ENCODE results near the gene OBSCN.

OBSCN gene

GRCh38 chr1:228348708-228349467, 141.0 kb downstream of the OBSCN start:
- no peaks in the 10 kb centered on the region for H4K20me1 ChIP-seq (ENCODE audit: insufficient read depth, low read length, poor library complexity, severe bottlenecking)
- H3K9me2 ChIP-seq (replicated peaks; ENCODE audit: low read depth, low read length) = no peaks in the 10 kb centered on the region
- H3K4me3 ChIP-seq (ENCODE audit: low read length, poor library complexity, severe bottlenecking) = no peak overlapping the region
- no peak overlapping the region for H3K4me2 ChIP-seq (ENCODE audit: low read depth, low read length, poor library complexity, severe bottlenecking)
- H3K9me3 ChIP-seq (ENCODE audit: insufficient read depth, low read depth, low read length) = no peaks in the 10 kb centered on the region
- H3K4me1 ChIP-seq (ENCODE audit: insufficient read depth, low read length, poor library complexity, severe bottlenecking) = no peaks in the 10 kb centered on the region
- H3F3A ChIP-seq (ENCODE audit: low read depth) = no peaks in the 10 kb centered on the region
- no peaks in the 10 kb centered on the region for H3K79me2 ChIP-seq (ENCODE audit: insufficient read depth, low read length)
- TF ChIP-seq, protein P1, sequence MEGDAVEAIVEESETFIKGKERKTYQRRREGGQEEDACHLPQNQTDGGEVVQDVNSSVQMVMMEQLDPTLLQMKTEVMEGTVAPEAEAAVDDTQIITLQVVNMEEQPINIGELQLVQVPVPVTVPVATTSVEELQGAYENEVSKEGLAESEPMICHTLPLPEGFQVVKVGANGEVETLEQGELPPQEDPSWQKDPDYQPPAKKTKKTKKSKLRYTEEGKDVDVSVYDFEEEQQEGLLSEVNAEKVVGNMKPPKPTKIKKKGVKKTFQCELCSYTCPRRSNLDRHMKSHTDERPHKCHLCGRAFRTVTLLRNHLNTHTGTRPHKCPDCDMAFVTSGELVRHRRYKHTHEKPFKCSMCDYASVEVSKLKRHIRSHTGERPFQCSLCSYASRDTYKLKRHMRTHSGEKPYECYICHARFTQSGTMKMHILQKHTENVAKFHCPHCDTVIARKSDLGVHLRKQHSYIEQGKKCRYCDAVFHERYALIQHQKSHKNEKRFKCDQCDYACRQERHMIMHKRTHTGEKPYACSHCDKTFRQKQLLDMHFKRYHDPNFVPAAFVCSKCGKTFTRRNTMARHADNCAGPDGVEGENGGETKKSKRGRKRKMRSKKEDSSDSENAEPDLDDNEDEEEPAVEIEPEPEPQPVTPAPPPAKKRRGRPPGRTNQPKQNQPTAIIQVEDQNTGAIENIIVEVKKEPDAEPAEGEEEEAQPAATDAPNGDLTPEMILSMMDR (conservative IDR thresholded peaks at IDR 0.05; ENCODE audit: low read length) = no peak
- TF ChIP-seq EZH2phosphoT487 (IDR thresholded peaks at IDR 0.05; ENCODE audit: borderline replicate concordance) = no peak
- H3K9ac ChIP-seq (ENCODE audit: low read depth, low read length, poor library complexity, severe bottlenecking) = no peak overlapping the region
- no peaks in the 10 kb centered on the region for H3K36me3 ChIP-seq (ENCODE audit: insufficient read depth, low read length)
- H2AFZ ChIP-seq (ENCODE audit: low read length) = no peak overlapping the region
- no peaks in the 10 kb centered on the region for H3K27me3 ChIP-seq (ENCODE audit: insufficient read depth, low read length, poor library complexity, severe bottlenecking)

DNA sequence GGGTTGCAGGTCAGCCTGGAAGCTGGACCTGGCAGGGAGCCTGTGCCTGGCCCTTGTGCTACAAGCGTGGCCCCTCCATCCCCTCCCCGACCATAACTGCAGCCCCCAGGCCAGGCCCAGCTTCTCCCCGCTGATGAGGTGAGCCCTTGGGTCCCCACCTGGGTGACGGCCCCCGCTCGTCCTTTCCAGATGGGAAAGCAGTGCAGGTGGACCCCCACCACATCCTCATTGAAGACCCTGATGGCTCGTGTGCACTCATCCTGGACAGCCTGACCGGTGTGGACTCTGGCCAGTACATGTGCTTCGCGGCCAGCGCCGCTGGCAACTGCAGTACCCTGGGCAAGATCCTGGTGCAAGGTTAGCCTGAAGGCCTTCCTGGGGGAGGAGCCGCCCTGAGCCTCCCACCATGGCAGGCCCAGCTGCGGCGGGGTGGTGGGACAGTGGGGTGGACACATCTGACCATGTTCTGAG, 141.9 kb downstream of the OBSCN start:
- Histone ChIP-seq H3K9ac (ENCODE audit: low read depth, low read length, poor library complexity, severe bottlenecking) (no peak overlapping the region), H3K9me3 (ENCODE audit: insufficient read depth, low read depth, low read length) (no peaks in the 10 kb centered on the region), H3K79me2 (ENCODE audit: insufficient read depth, low read length) (no peaks in the 10 kb centered on the region), H3K4me2 (ENCODE audit: low read depth, low read length, poor library complexity, severe bottlenecking) (no peak overlapping the region), H2AFZ (ENCODE audit: low read length) (no peak overlapping the region), H3K4me1 (ENCODE audit: insufficient read depth, low read length, poor library complexity, severe bottlenecking) (no peaks in the 10 kb centered on the region), H3F3A (ENCODE audit: low read depth) (no peaks in the 10 kb centered on the region), H3K9me2 (replicated peaks; ENCODE audit: low read depth, low read length) (no peaks in the 10 kb centered on the region), H3K4me3 (ENCODE audit: low read length, poor library complexity, severe bottlenecking) (no peak overlapping the region), H3K27me3 (ENCODE audit: insufficient read depth, low read length, poor library complexity, severe bottlenecking) (no peaks in the 10 kb centered on the region), H3K36me3 (ENCODE audit: insufficient read depth, low read length) (no peaks in the 10 kb centered on the region), H4K20me1 (ENCODE audit: insufficient read depth, low read length, poor library complexity, severe bottlenecking) (no peaks in the 10 kb centered on the region)
- TF ChIP-seq, protein P1 (conservative IDR thresholded peaks at IDR 0.05; ENCODE audit: low read length) = no peak
- no peak for TF ChIP-seq EZH2phosphoT487 (IDR thresholded peaks at IDR 0.05; ENCODE audit: borderline replicate concordance)

- Histone ChIP-seq H3K9me2 (replicated peaks; ENCODE audit: low read depth, low read length) (no peaks in the 10 kb centered on the region), H3K4me3 (ENCODE audit: low read length, poor library complexity, severe bottlenecking) (no peak overlapping the region), H3K4me1 (ENCODE audit: insufficient read depth, low read length, poor library complexity, severe bottlenecking) (no peaks in the 10 kb centered on the region), H2AFZ (ENCODE audit: low read length) (no peak overlapping the region), H3K79me2 (ENCODE audit: insufficient read depth, low read length) (no peaks in the 10 kb centered on the region), H3K27me3 (ENCODE audit: insufficient read depth, low read length, poor library complexity, severe bottlenecking) (no peaks in the 10 kb centered on the region), H3K9me3 (ENCODE audit: insufficient read depth, low read depth, low read length) (no peaks in the 10 kb centered on the region), H3K9ac (ENCODE audit: low read depth, low read length, poor library complexity, severe bottlenecking) (no peak overlapping the region), H3K4me2 (ENCODE audit: low read depth, low read length, poor library complexity, severe bottlenecking) (no peak overlapping the region), H3F3A (ENCODE audit: low read depth) (no peaks in the 10 kb centered on the region), H3K36me3 (ENCODE audit: insufficient read depth, low read length) (no peaks in the 10 kb centered on the region), H4K20me1 (ENCODE audit: insufficient read depth, low read length, poor library complexity, severe bottlenecking) (no peaks in the 10 kb centered on the region)
- TF ChIP-seq EZH2phosphoT487 (IDR thresholded peaks at IDR 0.05; ENCODE audit: borderline replicate concordance) = no peak
Measured at GRCh38 chr1:228350179-228350742, 142.4 kb downstream of the OBSCN start.
